Central memory CD8-positive, alpha-beta T cell (primary cell): ENCODE data around the gene URB1.

ENCODE experiments used
- ATAC-seq: fragments of 150-1000 bp; cut with Tn5 transposase; replicated peaks from 2 replicates; pipeline ENCODE4 v1.10.0; 2022; ENCODE audit warnings: mild to moderate bottlenecking, moderate FRiP score, moderate number of reproducible peaks; ENCODE audit not compliant: poor library complexity, severe bottlenecking; ENCODE audit errors: extremely low read depth
- DNase-seq, 2 donors: peaks; one replicate each; pipeline ENCODE4 v3.0.0; 2021; ENCODE audit warnings: low spot score in 2 of 2
- H3K27ac Mint-ChIP-seq: one replicate; pipeline ENCODE4 v1.8.0; 2022; ENCODE audit warnings: low read depth, mild to moderate bottlenecking, moderate library complexity, mixed read lengths
- H3K27me3 Mint-ChIP-seq: one replicate; pipeline ENCODE4 v1.8.0; 2022; ENCODE audit warnings: mixed read lengths
- H3K36me3 Mint-ChIP-seq: one replicate; pipeline ENCODE4 v1.8.0; 2022; ENCODE audit warnings: mild to moderate bottlenecking, moderate library complexity, mixed read lengths; ENCODE audit not compliant: insufficient read depth
- H3K4me1 Mint-ChIP-seq: one replicate; pipeline ENCODE4 v1.8.0; 2022; ENCODE audit warnings: mixed read lengths
- H3K4me3 Mint-ChIP-seq: one replicate; pipeline ENCODE4 v1.8.0; 2022; ENCODE audit warnings: mild to moderate bottlenecking, moderate library complexity, mixed read lengths
- H3K9me3 Mint-ChIP-seq: one replicate; pipeline ENCODE4 v1.8.0; 2022; ENCODE audit warnings: mixed read lengths

The URB1 gene

DNA sequence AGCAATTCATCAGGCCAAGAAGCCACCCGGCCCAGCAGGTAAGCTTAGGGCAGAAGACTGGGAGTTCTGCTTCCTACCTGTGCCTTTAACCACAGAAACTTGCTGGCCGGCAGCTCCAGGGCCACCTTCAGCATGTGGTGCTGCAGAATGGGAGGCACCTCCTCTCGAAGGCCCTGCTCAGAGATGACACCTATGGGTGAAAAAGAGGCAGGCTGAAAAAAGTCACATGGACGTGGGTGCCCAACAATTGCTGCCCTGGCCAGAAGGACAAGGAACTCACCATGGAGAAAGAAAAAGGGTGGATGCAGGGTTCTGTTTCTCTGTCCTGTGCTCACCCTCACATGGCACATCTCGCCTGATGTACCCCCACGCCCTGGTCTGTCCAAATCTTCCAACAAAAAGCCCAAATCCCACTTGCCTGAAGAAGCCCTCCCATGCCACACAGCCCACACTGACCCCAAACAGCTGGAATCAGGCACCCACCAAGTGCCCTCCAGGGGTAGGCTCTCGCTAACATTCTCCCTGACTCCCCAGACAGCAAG, 33.0 kb downstream of the URB1 start:
- no peak for DNase-seq

DNA sequence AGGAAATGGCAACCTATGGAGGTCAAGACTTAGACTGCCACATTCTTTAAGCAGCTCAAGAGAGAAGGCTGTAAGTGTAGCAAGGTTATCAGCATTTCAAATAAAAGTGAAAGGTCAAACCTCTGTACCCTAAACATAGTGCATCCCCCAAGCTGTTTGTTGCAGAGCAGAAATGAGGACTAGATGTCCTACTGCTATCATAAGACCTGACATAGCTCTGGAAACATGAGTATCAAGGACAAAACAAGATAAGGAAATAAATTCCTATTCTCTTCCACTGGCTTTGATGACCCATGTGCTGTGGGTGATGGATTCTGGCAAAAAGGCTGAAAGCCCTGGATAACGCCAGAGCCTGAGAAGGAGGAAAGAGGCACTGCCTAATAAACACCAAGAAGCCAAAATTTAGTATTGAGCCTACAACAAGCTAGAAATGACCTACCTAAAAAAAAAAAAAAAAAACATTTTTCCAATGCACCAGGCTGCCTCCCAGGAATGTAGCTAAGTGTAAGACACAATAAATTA, 35.9 kb downstream of the URB1 start:
- no peaks in the 10 kb centered on the region for H3K9me3 Mint-ChIP-seq
- ATAC-seq (no peak), DNase-seq (no peak)
- no peaks in the 10 kb centered on the region for H3K4me1 Mint-ChIP-seq
- no peaks in the 10 kb centered on the region for H3K27me3 Mint-ChIP-seq
- no peak overlapping the region for H3K4me3 Mint-ChIP-seq
- no peak overlapping the region for H3K27ac Mint-ChIP-seq
- H3K36me3 Mint-ChIP-seq: peaks cover 54% of the 10 kb centered on the region

More for the DNA sequence above, 33.0 kb downstream of the URB1 start:
- H3K9me3 Mint-ChIP-seq: no peaks in the 10 kb centered on the region
- no peaks in the 10 kb centered on the region for H3K27me3 Mint-ChIP-seq
- no peak overlapping the region for H3K4me3 Mint-ChIP-seq
- H3K4me1 Mint-ChIP-seq: no peaks in the 10 kb centered on the region
- H3K36me3 Mint-ChIP-seq: peaks cover 47% of the 10 kb centered on the region
- ATAC-seq: no peak
- no peak overlapping the region for H3K27ac Mint-ChIP-seq

DNA sequence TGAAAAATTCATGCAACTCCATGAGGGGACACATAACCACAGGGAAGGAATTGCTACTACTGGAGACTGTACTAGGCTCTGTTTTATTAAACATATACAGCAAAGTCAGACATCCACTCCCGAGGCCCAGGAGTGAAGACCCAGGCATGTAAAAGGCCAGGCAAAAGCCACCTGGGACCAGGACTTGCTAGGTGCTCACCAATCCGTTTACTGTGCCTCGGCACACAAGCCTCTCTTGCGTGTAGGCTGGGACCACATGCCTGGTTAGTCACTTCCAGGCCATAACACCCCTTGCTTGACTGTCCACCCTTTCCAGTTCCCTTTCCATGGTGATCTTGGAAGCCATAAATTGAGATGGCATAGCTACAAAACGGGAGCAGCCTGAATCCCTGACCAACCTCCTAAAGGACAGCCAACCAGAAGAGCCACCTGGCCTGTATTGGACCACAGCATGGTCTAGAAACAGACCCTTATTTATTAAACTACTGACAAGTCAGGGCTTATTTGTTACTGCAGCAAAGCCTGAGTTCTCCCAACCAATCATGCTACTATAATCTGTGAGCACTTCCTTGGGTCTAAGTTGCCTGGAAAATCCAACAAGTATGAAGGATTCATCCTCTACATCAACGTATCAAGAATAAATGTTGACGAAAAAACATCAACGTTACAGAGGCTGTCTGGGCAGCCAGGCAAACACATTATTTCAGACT, 39.7 kb downstream of the URB1 start:
- no peaks in the 10 kb centered on the region for H3K4me1 Mint-ChIP-seq
- H3K27ac Mint-ChIP-seq: no peak overlapping the region
- ATAC-seq (no peak), DNase-seq (no peak)
- H3K27me3 Mint-ChIP-seq: no peaks in the 10 kb centered on the region
- H3K9me3 Mint-ChIP-seq: no peaks in the 10 kb centered on the region
- H3K4me3 Mint-ChIP-seq: no peak overlapping the region
- peaks cover 52% of the 10 kb centered on the region for H3K36me3 Mint-ChIP-seq

DNA sequence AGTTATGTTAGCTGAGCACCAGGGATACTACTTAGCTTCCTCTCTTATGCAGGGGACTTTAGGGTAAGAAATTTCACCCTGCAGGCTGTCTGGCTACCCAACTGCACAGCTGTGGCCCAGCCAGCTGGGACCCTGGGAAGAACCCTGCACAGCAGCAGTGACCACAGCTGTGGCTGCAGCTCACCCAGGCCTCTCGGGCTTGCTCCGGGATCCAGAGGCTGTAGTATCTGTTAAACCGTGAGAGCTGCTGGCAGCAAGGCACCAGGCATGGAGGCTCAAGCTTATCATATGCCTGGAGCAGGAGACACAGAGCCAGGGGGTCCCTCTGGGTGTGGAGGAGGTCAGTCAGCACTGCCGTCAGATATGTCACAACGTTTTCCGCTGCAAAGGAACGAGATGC, 40.3 kb downstream of the URB1 start:
- Mint-ChIP-seq H3K27me3 (no peaks in the 10 kb centered on the region), H3K9me3 (no peaks in the 10 kb centered on the region), H3K4me1 (no peaks in the 10 kb centered on the region), H3K36me3 (peaks cover 52% of the 10 kb centered on the region), H3K4me3 (no peak overlapping the region), H3K27ac (no peak overlapping the region)
- ATAC-seq (no peak), DNase-seq (no peak)

DNA sequence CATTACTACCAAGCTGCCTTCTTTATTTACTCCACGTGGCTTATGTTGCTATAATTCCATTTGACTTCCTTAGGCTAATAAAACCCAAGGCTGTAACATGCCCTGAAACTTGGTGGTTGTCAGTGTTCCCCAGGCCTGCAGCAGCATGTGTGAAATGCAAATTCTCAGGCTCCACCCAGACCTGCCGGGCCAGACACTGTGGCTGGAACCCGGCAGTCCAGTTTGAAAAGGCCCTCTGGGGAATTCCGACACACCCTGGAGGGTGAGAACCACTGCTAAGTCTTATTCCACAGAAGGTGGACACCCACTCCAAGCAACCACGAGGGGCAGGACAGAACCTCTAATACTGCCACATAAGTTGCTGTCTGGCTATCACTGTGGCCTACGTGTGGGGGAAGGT, 41.4 kb downstream of the URB1 start:
- ATAC-seq (no peak), DNase-seq (no peak)
- no peak overlapping the region for H3K4me3 Mint-ChIP-seq
- H3K27ac Mint-ChIP-seq: no peak overlapping the region
- H3K4me1 Mint-ChIP-seq: no peaks in the 10 kb centered on the region
- no peaks in the 10 kb centered on the region for H3K9me3 Mint-ChIP-seq
- H3K27me3 Mint-ChIP-seq: no peaks in the 10 kb centered on the region
- H3K36me3 Mint-ChIP-seq: peaks cover 44% of the 10 kb centered on the region

DNA sequence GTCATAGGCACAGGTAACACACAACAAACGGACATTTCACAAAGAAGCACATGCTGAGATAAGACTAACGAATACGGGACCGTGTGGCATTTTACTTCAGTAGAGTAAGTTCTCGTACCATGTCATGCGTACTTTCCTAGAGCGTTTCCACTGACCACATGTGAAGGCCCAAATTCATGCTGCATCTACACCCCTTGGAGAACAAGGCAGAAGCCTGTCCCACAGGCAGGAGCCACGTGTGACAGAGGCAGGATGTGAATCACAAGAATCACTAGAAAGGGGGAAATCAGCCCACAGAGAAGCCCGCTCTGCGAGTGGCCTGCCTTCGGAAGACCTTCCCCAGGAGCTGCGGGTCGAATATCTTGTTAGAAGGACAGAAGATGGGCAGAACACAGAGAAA, 41.8 kb downstream of the URB1 start:
- Mint-ChIP-seq H3K9me3 (no peaks in the 10 kb centered on the region), H3K4me3 (no peak overlapping the region), H3K27me3 (no peaks in the 10 kb centered on the region), H3K4me1 (no peaks in the 10 kb centered on the region), H3K27ac (no peak overlapping the region), H3K36me3 (peaks cover 41% of the 10 kb centered on the region)
- ATAC-seq: no peak
- DNase-seq: no peak

DNA sequence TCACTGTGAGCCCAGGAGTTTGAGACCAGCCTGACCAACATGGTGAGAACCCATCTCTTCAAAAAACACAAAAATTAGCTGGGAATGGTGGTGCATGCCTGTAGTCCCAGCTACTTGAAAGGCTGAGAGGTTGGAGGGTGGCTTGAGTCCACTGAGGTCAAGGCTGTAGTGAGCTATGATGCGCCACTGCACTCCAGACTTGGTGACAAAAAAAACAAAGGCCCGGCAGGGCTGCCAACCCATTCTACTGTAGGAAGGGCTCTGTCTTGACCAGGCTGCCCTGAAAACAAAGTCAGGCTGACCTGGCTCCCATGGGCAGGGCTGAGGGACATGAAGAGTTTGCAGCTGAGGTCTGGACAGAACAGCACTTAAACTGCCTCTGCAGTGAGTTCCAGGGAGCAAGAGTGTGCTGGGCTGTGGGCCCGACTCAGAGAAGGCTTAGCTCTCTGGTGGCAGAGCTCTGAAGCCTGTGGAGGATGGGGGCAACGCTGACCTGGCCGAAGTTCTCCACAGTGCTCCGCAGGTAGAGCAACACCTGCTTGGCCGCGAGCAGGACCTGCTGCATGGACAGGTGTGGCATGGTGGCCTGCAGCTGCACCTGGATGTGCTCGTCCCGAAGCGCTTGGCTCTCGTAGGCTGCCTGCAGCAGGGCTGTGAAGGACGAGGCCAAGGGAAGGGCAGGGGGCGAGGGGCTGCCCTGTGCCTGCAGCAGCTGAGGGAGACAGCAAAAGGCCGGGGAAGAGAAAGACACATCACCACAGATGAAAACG, 42.4 kb downstream of the URB1 start:
- Mint-ChIP-seq H3K27me3 (no peaks in the 10 kb centered on the region), H3K36me3 (peaks cover 43% of the 10 kb centered on the region), H3K4me1 (no peaks in the 10 kb centered on the region), H3K9me3 (no peaks in the 10 kb centered on the region), H3K27ac (no peak overlapping the region), H3K4me3 (no peak overlapping the region)
- DNase-seq: no peak
- no peak for ATAC-seq

DNA sequence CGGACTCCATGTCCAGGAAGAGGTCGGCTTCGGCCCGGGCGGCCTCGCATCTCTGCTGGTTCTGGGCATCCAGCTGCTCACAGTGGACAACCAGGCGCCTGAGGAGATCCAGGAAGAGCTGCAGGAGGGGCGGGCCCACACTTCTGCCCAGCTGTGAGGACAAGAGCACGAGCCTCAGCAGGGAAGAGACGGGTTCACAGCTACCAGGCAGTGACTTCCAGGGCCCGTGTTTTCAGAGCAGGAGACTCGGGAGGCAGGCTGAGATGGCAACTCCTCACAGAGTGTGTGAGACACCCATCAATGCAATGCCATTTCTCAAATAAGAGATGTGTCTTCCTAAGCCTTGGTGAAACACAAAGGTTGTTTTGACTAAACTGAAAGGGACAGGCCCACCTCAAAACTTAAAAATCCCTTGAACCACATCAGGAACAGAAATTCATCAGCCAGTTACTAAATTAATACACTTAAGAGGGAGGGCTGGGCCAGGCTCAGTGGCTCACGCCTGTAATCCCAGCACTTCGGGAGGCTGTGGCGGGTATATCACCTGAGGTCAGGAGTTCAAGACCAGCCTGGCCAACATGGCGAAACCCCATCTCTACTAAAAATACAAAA, 43.4 kb downstream of the URB1 start:
- Mint-ChIP-seq H3K27me3 (no peaks in the 10 kb centered on the region), H3K4me3 (no peak overlapping the region), H3K9me3 (peaks cover 6% of the 10 kb centered on the region), H3K36me3 (peaks cover 41% of the 10 kb centered on the region), H3K27ac (no peak overlapping the region), H3K4me1 (no peaks in the 10 kb centered on the region)
- ATAC-seq (no peak), DNase-seq (no peak)

DNA sequence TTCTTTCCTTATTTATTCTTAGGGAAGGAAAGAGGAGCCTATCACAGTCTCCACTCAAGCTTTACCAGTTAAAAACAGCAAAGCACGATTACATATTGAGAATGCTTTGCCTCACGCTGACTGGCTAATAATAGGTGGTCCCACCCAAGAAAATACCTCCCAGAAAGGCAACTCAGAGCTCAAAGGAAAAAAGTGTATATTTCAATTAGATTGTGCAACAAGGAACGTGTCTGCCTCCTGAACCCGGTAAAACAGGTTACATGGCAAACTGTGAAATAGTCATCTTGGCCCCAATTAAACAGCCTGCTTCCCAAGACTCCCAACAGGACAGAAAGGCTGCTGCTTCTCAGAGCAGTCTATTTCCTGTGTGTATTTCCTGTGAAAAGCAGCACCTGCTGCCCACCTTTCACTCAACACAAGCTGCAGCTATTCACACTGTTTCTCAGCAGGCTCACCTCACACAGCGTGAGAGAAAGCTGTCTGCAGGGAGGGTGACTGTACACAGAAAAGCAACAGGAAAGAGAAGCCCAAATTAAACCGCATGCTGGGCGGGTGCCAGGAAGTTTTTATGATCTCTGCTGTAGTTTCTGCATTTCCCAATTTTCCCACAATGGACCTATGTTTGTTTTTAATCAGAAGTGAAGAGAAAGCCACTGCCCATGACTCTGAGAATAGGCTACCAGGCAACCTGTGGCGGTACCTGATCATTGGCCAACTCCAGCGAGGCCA, 44.0 kb downstream of the URB1 start:
- peaks cover 38% of the 10 kb centered on the region for H3K36me3 Mint-ChIP-seq
- peaks cover 8% of the 10 kb centered on the region for H3K9me3 Mint-ChIP-seq
- ATAC-seq: no peak
- no peak for DNase-seq
- no peaks in the 10 kb centered on the region for H3K27me3 Mint-ChIP-seq
- no peak overlapping the region for H3K4me3 Mint-ChIP-seq
- H3K27ac Mint-ChIP-seq: no peak overlapping the region
- no peaks in the 10 kb centered on the region for H3K4me1 Mint-ChIP-seq

DNA sequence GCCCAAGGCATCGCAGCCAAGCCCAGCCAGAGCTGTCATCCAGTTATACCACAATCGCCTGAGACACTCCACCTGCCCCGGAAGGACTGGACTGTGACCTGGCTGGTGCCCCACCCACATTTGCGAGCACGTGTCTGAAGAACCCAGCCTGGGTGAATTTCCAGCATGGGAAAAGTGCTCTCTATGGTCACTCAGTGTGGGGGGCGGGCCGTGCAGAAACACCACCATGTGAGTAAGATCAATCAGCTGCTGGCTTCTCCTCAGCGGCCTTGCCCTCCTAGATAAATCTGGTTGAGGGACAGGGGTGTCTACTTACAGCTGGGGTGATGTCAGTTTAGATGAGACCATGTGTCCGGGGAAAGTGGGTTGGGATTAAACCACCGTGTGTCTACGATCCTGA, 44.8 kb downstream of the URB1 start:
- Mint-ChIP-seq H3K4me1 (no peaks in the 10 kb centered on the region), H3K9me3 (peaks cover 8% of the 10 kb centered on the region), H3K27me3 (no peaks in the 10 kb centered on the region), H3K4me3 (no peak overlapping the region), H3K36me3 (peaks cover 45% of the 10 kb centered on the region), H3K27ac (no peak overlapping the region)
- ATAC-seq: no peak
- DNase-seq: no peak

DNA sequence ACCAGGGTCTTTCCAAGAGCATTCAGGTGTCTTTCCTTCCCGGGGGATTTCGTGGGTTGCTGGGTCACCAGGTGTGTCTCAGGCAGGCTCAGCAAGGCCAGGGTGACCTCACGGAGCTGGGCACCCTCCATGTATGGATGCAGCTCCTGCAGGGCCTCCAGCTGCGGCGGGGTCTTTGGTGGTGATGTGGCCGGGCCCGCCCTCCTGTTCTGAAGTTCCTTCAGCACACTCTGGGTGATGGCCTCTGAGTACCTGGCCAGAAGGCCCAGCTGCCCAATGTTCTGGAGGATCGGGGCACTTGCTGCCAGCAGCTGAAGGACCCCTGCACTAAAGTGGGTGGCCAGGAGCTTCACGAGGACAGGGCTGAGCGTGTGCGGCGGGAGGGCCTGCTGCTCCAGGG, 45.5 kb downstream of the URB1 start:
- no peak for DNase-seq
- H3K4me1 Mint-ChIP-seq: no peaks in the 10 kb centered on the region
- peaks cover 44% of the 10 kb centered on the region for H3K36me3 Mint-ChIP-seq
- ATAC-seq: no peak
- H3K9me3 Mint-ChIP-seq: peaks cover 8% of the 10 kb centered on the region
- no peak overlapping the region for H3K4me3 Mint-ChIP-seq
- no peak overlapping the region for H3K27ac Mint-ChIP-seq
- H3K27me3 Mint-ChIP-seq: no peaks in the 10 kb centered on the region

DNA sequence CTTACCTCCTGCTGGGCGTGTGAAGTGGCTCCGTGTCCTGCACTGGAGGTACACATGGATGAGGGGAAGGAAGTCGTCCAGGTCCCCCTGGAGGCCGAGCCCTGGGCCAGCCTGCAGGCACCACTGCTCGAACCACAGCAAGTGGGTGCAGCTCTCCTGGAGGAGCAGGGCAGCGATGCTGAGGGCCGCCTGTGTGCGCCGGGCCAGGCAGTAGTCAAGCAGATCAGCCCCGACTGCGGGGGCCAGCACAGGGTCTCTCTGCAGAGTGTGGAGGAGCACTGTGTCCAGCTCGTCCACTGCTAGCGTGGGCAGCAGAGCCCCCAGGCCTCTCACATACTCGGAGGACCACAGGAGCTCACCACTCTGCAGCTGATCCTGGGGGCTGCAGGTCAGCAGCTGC, 45.9 kb downstream of the URB1 start:
- no peak overlapping the region for H3K4me3 Mint-ChIP-seq

More for the DNA sequence above, 45.9 kb downstream of the URB1 start:
- no peak overlapping the region for H3K27ac Mint-ChIP-seq
- no peaks in the 10 kb centered on the region for H3K4me1 Mint-ChIP-seq
- H3K36me3 Mint-ChIP-seq: peaks cover 40% of the 10 kb centered on the region
- H3K9me3 Mint-ChIP-seq: peaks cover 8% of the 10 kb centered on the region
- ATAC-seq (no peak), DNase-seq (no peak)
- no peaks in the 10 kb centered on the region for H3K27me3 Mint-ChIP-seq
